Immature natural killer cell (primary cell): ENCODE data around the gene TGFB2. TPM values are rescaled to one million over a fixed set of nuclear protein-coding genes. Genes with fewer than 3 reads are reported as not detected.

Experiments used
- DNase-seq, 3 donors: peaks; one replicate each; pipeline ENCODE4 v3.0.0; 2022; ENCODE audit warnings: mixed read lengths in 1 of 3
- H3K27ac Mint-ChIP-seq, 6 donors: one replicate each; pipeline ENCODE4 v1.8.0; 2020; ENCODE audit warnings: mixed read lengths in 6 of 6, mild to moderate bottlenecking in 5 of 6, inconsistent platforms in 4 of 6, moderate library complexity in 3 of 6
- H3K27me3 Mint-ChIP-seq, 3 donors: one replicate each; pipeline ENCODE4 v1.8.0; 2020 to 2021; ENCODE audit warnings: low read depth in 3 of 3, mild to moderate bottlenecking in 3 of 3, mixed read lengths in 3 of 3, moderate library complexity in 3 of 3, inconsistent platforms in 1 of 3
- H3K36me3 Mint-ChIP-seq, 3 donors: one replicate each; pipeline ENCODE4 v1.8.0; 2020; ENCODE audit warnings: mixed read lengths in 3 of 3, inconsistent platforms in 2 of 3, mild to moderate bottlenecking in 2 of 3
- H3K4me1 Mint-ChIP-seq, 2 donors: one replicate each; pipeline ENCODE4 v1.8.0; 2020; ENCODE audit warnings: inconsistent platforms in 2 of 2, mild to moderate bottlenecking in 2 of 2, mixed read lengths in 2 of 2, moderate library complexity in 1 of 2
- H3K4me3 Mint-ChIP-seq, 5 donors: one replicate each; pipeline ENCODE4 v1.8.0; 2020; ENCODE audit warnings: mild to moderate bottlenecking in 5 of 5, mixed read lengths in 5 of 5, inconsistent platforms in 3 of 5, moderate library complexity in 3 of 5
- H3K9me3 Mint-ChIP-seq, 6 donors: one replicate each; pipeline ENCODE4 v1.8.0; 2020; ENCODE audit warnings: mild to moderate bottlenecking in 6 of 6, mixed read lengths in 6 of 6, inconsistent platforms in 4 of 6, moderate library complexity in 3 of 6
- polyA plus RNA-seq, 3 donors: library from polyadenylated mRNA; unstranded; fragments of 300-500 nt; fragmentation: Illumina TruSeq; gene quantifications; one replicate each; pipeline ENCODE4 v1.2.3, GENCODE V29; 2021

TGFB2 gene
- polyA plus RNA-seq, 3 donors from 2014 or later = 0.07 TPM; not detected in 2

- H3K27me3 Mint-ChIP-seq = no peaks in the 10 kb centered on the region
- peaks cover 0 to 17% (median 3%) of the 10 kb centered on the region in 6 donors for H3K9me3 Mint-ChIP-seq
- no peaks in the 10 kb centered on the region for H3K4me1 Mint-ChIP-seq
- no peak for DNase-seq
- no peak overlapping the region for H3K4me3 Mint-ChIP-seq
- H3K27ac Mint-ChIP-seq = no peak overlapping the region
- H3K36me3 Mint-ChIP-seq = no peaks in the 10 kb centered on the region
Observed at GRCh38 chr1:218479436-218480115, 134.4 kb downstream of the TGFB2 start.

GRCh38 chr1:218480137-218480536 lies 135.0 kb downstream of the TGFB2 start:
- H3K4me3 Mint-ChIP-seq = no peak overlapping the region
- H3K27me3 Mint-ChIP-seq = no peaks in the 10 kb centered on the region
- H3K4me1 Mint-ChIP-seq = no peaks in the 10 kb centered on the region
- DNase-seq = no peak
- H3K36me3 Mint-ChIP-seq = no peaks in the 10 kb centered on the region
- H3K27ac Mint-ChIP-seq = no peak overlapping the region
- peaks cover 0 to 17% (median 4%) of the 10 kb centered on the region in 6 donors for H3K9me3 Mint-ChIP-seq

GRCh38 chr1:218480588-218481099 lies 135.5 kb downstream of the TGFB2 start:
- Mint-ChIP-seq H3K36me3 (no peaks in the 10 kb centered on the region), H3K27me3 (no peaks in the 10 kb centered on the region), H3K4me1 (no peaks in the 10 kb centered on the region), H3K9me3 (peaks cover 0 to 17% (median 4%) of the 10 kb centered on the region in 6 donors), H3K27ac (no peak overlapping the region), H3K4me3 (no peak overlapping the region)
- no peak for DNase-seq

- Mint-ChIP-seq H3K27ac (no peak overlapping the region), H3K27me3 (no peaks in the 10 kb centered on the region), H3K4me3 (no peak overlapping the region), H3K9me3 (peaks cover 0 to 17% (median 4%) of the 10 kb centered on the region in 6 donors), H3K4me1 (no peaks in the 10 kb centered on the region), H3K36me3 (no peaks in the 10 kb centered on the region)
- DNase-seq = no peak
Observed at GRCh38 chr1:218481116-218481775, 136.1 kb downstream of the TGFB2 start.

- Mint-ChIP-seq H3K27ac (no peak overlapping the region), H3K4me3 (no peak overlapping the region), H3K4me1 (no peaks in the 10 kb centered on the region), H3K9me3 (peaks cover 0 to 12% (median 2%) of the 10 kb centered on the region in 6 donors), H3K36me3 (no peaks in the 10 kb centered on the region), H3K27me3 (no peaks in the 10 kb centered on the region)
- no peak for DNase-seq
Observed at GRCh38 chr1:218482683-218483082, 137.5 kb downstream of the TGFB2 start.

GRCh38 chr1:218485241-218485928 lies 140.2 kb downstream of the TGFB2 start:
- no peaks in the 10 kb centered on the region for H3K27me3 Mint-ChIP-seq
- no peaks in the 10 kb centered on the region for H3K4me1 Mint-ChIP-seq
- H3K4me3 Mint-ChIP-seq = no peak overlapping the region
- no peak overlapping the region for H3K27ac Mint-ChIP-seq
- H3K9me3 Mint-ChIP-seq = peaks cover 0 to 4% (median 0%) of the 10 kb centered on the region in 6 donors
- DNase-seq = no peak
- H3K36me3 Mint-ChIP-seq = no peaks in the 10 kb centered on the region

GRCh38 chr1:218488531-218488930 lies 143.4 kb downstream of the TGFB2 start:
- Mint-ChIP-seq H3K36me3 (no peaks in the 10 kb centered on the region), H3K27me3 (no peaks in the 10 kb centered on the region), H3K4me1 (no peaks in the 10 kb centered on the region), H3K9me3 (peaks cover 0 to 12% (median 1%) of the 10 kb centered on the region in 6 donors), H3K27ac (no peak overlapping the region), H3K4me3 (no peak overlapping the region)
- DNase-seq = no peak

GRCh38 chr1:218488986-218489385 lies 143.8 kb downstream of the TGFB2 start:
- Mint-ChIP-seq H3K27me3 (no peaks in the 10 kb centered on the region), H3K4me1 (no peaks in the 10 kb centered on the region), H3K4me3 (no peak overlapping the region), H3K36me3 (no peaks in the 10 kb centered on the region), H3K27ac (no peak overlapping the region), H3K9me3 (peaks cover 0 to 14% (median 1%) of the 10 kb centered on the region in 6 donors)
- no peak for DNase-seq

- no peak overlapping the region for H3K27ac Mint-ChIP-seq
- no peaks in the 10 kb centered on the region for H3K4me1 Mint-ChIP-seq
- peaks cover 0 to 9% (median 1%) of the 10 kb centered on the region in 6 donors for H3K9me3 Mint-ChIP-seq
- H3K4me3 Mint-ChIP-seq = no peak overlapping the region
- DNase-seq = no peak
- H3K36me3 Mint-ChIP-seq = no peaks in the 10 kb centered on the region
- peaks cover 0 to 2% (median 0%) of the 10 kb centered on the region in 3 donors for H3K27me3 Mint-ChIP-seq
Observed at GRCh38 chr1:218490406-218490922, 145.3 kb downstream of the TGFB2 start.

GRCh38 chr1:218492874-218493273 lies 147.7 kb downstream of the TGFB2 start:
- Mint-ChIP-seq H3K9me3 (peaks cover 0 to 9% (median 1%) of the 10 kb centered on the region in 6 donors), H3K4me3 (no peak overlapping the region), H3K27me3 (peaks cover 0 to 2% (median 0%) of the 10 kb centered on the region in 3 donors), H3K27ac (no peak overlapping the region), H3K4me1 (no peaks in the 10 kb centered on the region), H3K36me3 (no peaks in the 10 kb centered on the region)
- no peak for DNase-seq

- H3K4me1 Mint-ChIP-seq = no peaks in the 10 kb centered on the region
- no peak for DNase-seq
- H3K9me3 Mint-ChIP-seq = peaks cover 0 to 9% (median 1%) of the 10 kb centered on the region in 6 donors
- H3K36me3 Mint-ChIP-seq = no peaks in the 10 kb centered on the region
- H3K27me3 Mint-ChIP-seq = peaks cover 0 to 2% (median 0%) of the 10 kb centered on the region in 3 donors
- H3K4me3 Mint-ChIP-seq = no peak overlapping the region
- H3K27ac Mint-ChIP-seq = no peak overlapping the region
Observed at GRCh38 chr1:218493986-218494385, 148.8 kb downstream of the TGFB2 start.
